HCT116 (cell line): ENCODE measurements around the gene ADAM8. TPM values are rescaled to one million over a fixed set of nuclear protein-coding genes. Genes with fewer than 3 reads are reported as not detected.

Experiments
- ATAC-seq: fragments of 200-7000 bp; cut with Tn5 transposase; 2 replicates; pipeline ENCODE4 v1.9.1; 2020; ENCODE audit warnings: mild to moderate bottlenecking, moderate library complexity
- BruUV-seq: library from RNA; stranded (reverse); fragments of 400-500 nt; replicated peaks from 2 replicates; lab custom pipeline; 2021; lab: Mats Ljungman, UMichigan
- CTCF ChIA-PET: fragments of 300-600 bp; sonication (Branson Sonifier 250); formaldehyde crosslinking; loops from one replicate; lab custom pipeline; 2021; ENCODE audit warnings: antibody characterized with exemption; lab: Charles Lee
- POLR2A ChIA-PET: fragments of 300-600, 350-600 bp; sonication (Branson Sonifier 250); formaldehyde crosslinking; loops from one replicate; lab custom pipeline; 2021; ENCODE audit warnings: antibody characterized with exemption; lab: Charles Lee
- RAD21 ChIA-PET, 2 experiments: fragments of 300-600 bp; sonication (Branson Sonifier 250); formaldehyde crosslinking; loops; one replicate each; lab custom pipeline; 2023; ENCODE audit warnings: low total read pairs in 2 of 2; ENCODE audit not compliant: uncharacterized antibody in 2 of 2, unreplicated experiment in 2 of 2, low non-redundant PET in 1 of 2; lab: Charles Lee
- DNase-seq: peaks from one replicate; pipeline ENCODE4 v3.0.0-alpha.2; 2010; ENCODE audit warnings: low read depth, low spot score
- H2AFZ ChIP-seq: fragments of 200-600 bp; shearing (Covaris generic), sonication (generic); 2 replicates; pipeline ENCODE4 v1.6.1; 2017; ENCODE audit warnings: low read depth, mixed run types, mixed read lengths, antibody characterized with exemption, low read length; ENCODE audit not compliant: poor library complexity, severe bottlenecking
- H3K27ac ChIP-seq: 2 replicates; pipeline ENCODE4 v1.5.1; 2012; ENCODE audit warnings: low read depth, low read length
- H3K27me3 ChIP-seq: fragments of 200-600 bp; sonication (generic); 2 replicates; pipeline ENCODE4 v1.6.1; 2016; ENCODE audit warnings: mixed run types, low read length, mixed read lengths; ENCODE audit not compliant: insufficient read depth
- H3K36me3 ChIP-seq, 2 experiments: fragments of 200-500 bp in 1 of 2; fragments of 200-600 bp in 1 of 2; sonication (Bioruptor generic) in 1 of 2; sonication (generic) in 1 of 2; 2 replicates each; pipeline versions ENCODE4 v1.5.1 to v1.6.1; 2014 to 2016; ENCODE audit warnings: low read length in 2 of 2, inconsistent platforms in 1 of 2, mixed read lengths in 1 of 2, mixed run types in 1 of 2; ENCODE audit not compliant: insufficient read depth in 2 of 2, control insufficient read depth in 1 of 2
- H3K4me1 ChIP-seq, 2 experiments: fragments of 200-600 bp in 1 of 2; sonication (generic) in 1 of 2; 2 replicates each; pipeline versions ENCODE4 v1.5.1 to v1.6.1; 2012 to 2017; ENCODE audit warnings: low read length in 2 of 2, inconsistent platforms in 1 of 2, mild to moderate bottlenecking in 1 of 2, mixed read lengths in 1 of 2, mixed run types in 1 of 2, moderate library complexity in 1 of 2; ENCODE audit not compliant: insufficient read depth in 2 of 2, control insufficient read depth in 1 of 2
- H3K4me2 ChIP-seq: fragments of 200-600 bp; sonication (generic); 2 replicates; pipeline ENCODE4 v1.6.1; 2017; ENCODE audit warnings: mixed run types, low read length, mixed read lengths
- H3K4me3 ChIP-seq, 2 experiments: fragments of 200-600 bp in 1 of 2; sonication (generic) in 1 of 2; replicated peaks in 1 of 2; 2 replicates each; pipeline ENCODE4 v1.5.1; 2011 to 2016; ENCODE audit warnings: low read length in 2 of 2, control low read depth in 1 of 2, low read depth in 1 of 2, mild to moderate bottlenecking in 1 of 2, mixed read lengths in 1 of 2, mixed run types in 1 of 2
- H3K79me2 ChIP-seq: fragments of 200-600 bp; sonication (generic); 2 replicates; pipeline ENCODE4 v1.6.1; 2017; ENCODE audit warnings: mild to moderate bottlenecking, mixed run types, low read length, moderate library complexity, mixed read lengths; ENCODE audit not compliant: insufficient read depth
- H3K9ac ChIP-seq: fragments of 200-600 bp; sonication (generic); 2 replicates; pipeline ENCODE4 v1.6.1; 2016; ENCODE audit warnings: low read length, mixed read lengths
- H3K9me2 ChIP-seq: fragments of 200-600 bp; sonication (generic), shearing (Covaris generic); 2 replicates; pipeline ENCODE4 v1.6.1; 2017; ENCODE audit warnings: mixed run types, mild to moderate bottlenecking, moderate library complexity; ENCODE audit not compliant: insufficient read depth
- H3K9me3 ChIP-seq, 2 experiments: fragments of 200-500 bp in 1 of 2; fragments of 200-600 bp in 1 of 2; sonication (Bioruptor generic) in 1 of 2; sonication (generic) in 1 of 2; 2 replicates each; pipeline ENCODE4 v1.6.1; 2014 to 2017; ENCODE audit warnings: low read length in 2 of 2, mixed read lengths in 2 of 2, inconsistent platforms in 1 of 2, low read depth in 1 of 2, mild to moderate bottlenecking in 1 of 2, mixed run types in 1 of 2, moderate library complexity in 1 of 2; ENCODE audit not compliant: control insufficient read depth in 1 of 2, insufficient read depth in 1 of 2
- H4K20me1 ChIP-seq: fragments of 200-600 bp; sonication (generic), shearing (Covaris generic); 2 replicates; pipeline ENCODE4 v1.6.1; 2017; ENCODE audit warnings: mixed run types, mild to moderate bottlenecking, moderate library complexity; ENCODE audit not compliant: insufficient read depth
- ATF3 ChIP-seq: IDR thresholded peaks from 2 replicates; pipeline ENCODE4 v1.6.1; 2012
- CBX3 ChIP-seq: IDR thresholded peaks from 2 replicates; pipeline ENCODE4 v1.6.1; 2012; ENCODE audit warnings: low read depth
- CEBPB ChIP-seq: IDR thresholded peaks from 2 replicates; pipeline ENCODE4 v1.6.1; 2012; ENCODE audit warnings: low read depth
- EZH2 ChIP-seq: fragments of 200-600 bp; sonication (generic); IDR thresholded peaks from 2 replicates; pipeline ENCODE4 v1.6.1; 2017; ENCODE audit warnings: antibody characterized with exemption, mixed run types
- EZH2phosphoT487 ChIP-seq: fragments of 200-600 bp; IDR thresholded peaks from 2 replicates; pipeline ENCODE4 v1.6.1; 2018; ENCODE audit warnings: antibody characterized with exemption, borderline replicate concordance
- FOSL1 ChIP-seq: IDR thresholded peaks from 2 replicates; pipeline ENCODE4 v1.6.1; 2012; ENCODE audit warnings: low read depth
- MAX ChIP-seq: IDR thresholded peaks from 2 replicates; pipeline ENCODE4 v1.6.1; 2012
- POLR2AphosphoS5 ChIP-seq: IDR thresholded peaks from 2 replicates; pipeline ENCODE4 v1.6.1; 2011; ENCODE audit warnings: mild to moderate bottlenecking, low read depth, low read length, moderate library complexity
- RAD21 ChIP-seq: IDR thresholded peaks from 2 replicates; pipeline ENCODE4 v1.6.1; 2012; ENCODE audit warnings: low read depth, mild to moderate bottlenecking
- SIN3A ChIP-seq: IDR thresholded peaks from 2 replicates; pipeline ENCODE4 v1.6.1; 2012; ENCODE audit warnings: low read depth
- SP1 ChIP-seq: IDR thresholded peaks from 2 replicates; pipeline ENCODE4 v1.6.1; 2012; ENCODE audit warnings: low read depth
- SRF ChIP-seq: IDR thresholded peaks from 2 replicates; pipeline ENCODE4 v1.6.1; 2012; ENCODE audit warnings: low read depth
- YY1 ChIP-seq: IDR thresholded peaks from 2 replicates; pipeline ENCODE4 v1.6.1; 2011; ENCODE audit warnings: low read length, low read depth, moderate library complexity, mild to moderate bottlenecking; ENCODE audit not compliant: insufficient replicate concordance; ENCODE audit errors: extremely low read depth
- ZFX ChIP-seq: fragments of 450-650 bp; IDR thresholded peaks from 2 replicates; pipeline ENCODE4 v1.6.1; 2017
- ZNF274 ChIP-seq: fragments of 200-500 bp; sonication (Bioruptor generic); IDR thresholded peaks from 2 replicates; pipeline ENCODE4 v1.6.1; 2014; ENCODE audit warnings: mild to moderate bottlenecking, low read depth, low read length, inconsistent platforms
- intact Hi-C: fragments of 100-400 bp; cut with micrococcal nuclease; formaldehyde crosslinking; loops from 2 replicates; pipeline ENCODE4 v1.10.0; 2022
- total RNA-seq: library from RNA; stranded (reverse); gene quantifications from one replicate; pipeline ENCODE4 v1.2.1, GENCODE V29; 2021; ENCODE audit not compliant: unreplicated experiment
- TF ChIP-seq, protein P1 (sequence below): IDR thresholded peaks from 2 replicates; pipeline ENCODE4 v1.6.1; 2011; ENCODE audit warnings: mild to moderate bottlenecking, low read length, moderate library complexity; ENCODE audit not compliant: insufficient replicate concordance; ENCODE audit errors: extremely low read depth
- TF ChIP-seq, protein P2 (sequence below): IDR thresholded peaks from 2 replicates; pipeline ENCODE4 v1.6.1; 2012; ENCODE audit warnings: low read depth

ADAM8 gene
- total RNA-seq, 1 experiment from 2014 or later: 4.1 TPM

GRCh38 chr10:133231946-133232574, 44.6 kb downstream of the ADAM8 start:
- H3K27ac ChIP-seq: no peak overlapping the region
- DNase-seq (no peak), ATAC-seq (no peak)
- TF ChIP-seq SIN3A (no peak), FOSL1 (no peak), EZH2 (no peak), ZFX (no peak), EZH2phosphoT487 (no peak), SP1 (no peak), CEBPB (no peak), ZNF274 (no peak), SRF (no peak), POLR2AphosphoS5 (no peak), YY1 (no peak), MAX (no peak), CBX3 (no peak), ATF3 (no peak), RAD21 (no peak)
- TF ChIP-seq, protein P1, sequence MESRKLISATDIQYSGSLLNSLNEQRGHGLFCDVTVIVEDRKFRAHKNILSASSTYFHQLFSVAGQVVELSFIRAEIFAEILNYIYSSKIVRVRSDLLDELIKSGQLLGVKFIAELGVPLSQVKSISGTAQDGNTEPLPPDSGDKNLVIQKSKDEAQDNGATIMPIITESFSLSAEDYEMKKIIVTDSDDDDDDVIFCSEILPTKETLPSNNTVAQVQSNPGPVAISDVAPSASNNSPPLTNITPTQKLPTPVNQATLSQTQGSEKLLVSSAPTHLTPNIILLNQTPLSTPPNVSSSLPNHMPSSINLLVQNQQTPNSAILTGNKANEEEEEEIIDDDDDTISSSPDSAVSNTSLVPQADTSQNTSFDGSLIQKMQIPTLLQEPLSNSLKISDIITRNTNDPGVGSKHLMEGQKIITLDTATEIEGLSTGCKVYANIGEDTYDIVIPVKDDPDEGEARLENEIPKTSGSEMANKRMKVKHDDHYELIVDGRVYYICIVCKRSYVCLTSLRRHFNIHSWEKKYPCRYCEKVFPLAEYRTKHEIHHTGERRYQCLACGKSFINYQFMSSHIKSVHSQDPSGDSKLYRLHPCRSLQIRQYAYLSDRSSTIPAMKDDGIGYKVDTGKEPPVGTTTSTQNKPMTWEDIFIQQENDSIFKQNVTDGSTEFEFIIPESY: no peak
- TF ChIP-seq, protein P2, sequence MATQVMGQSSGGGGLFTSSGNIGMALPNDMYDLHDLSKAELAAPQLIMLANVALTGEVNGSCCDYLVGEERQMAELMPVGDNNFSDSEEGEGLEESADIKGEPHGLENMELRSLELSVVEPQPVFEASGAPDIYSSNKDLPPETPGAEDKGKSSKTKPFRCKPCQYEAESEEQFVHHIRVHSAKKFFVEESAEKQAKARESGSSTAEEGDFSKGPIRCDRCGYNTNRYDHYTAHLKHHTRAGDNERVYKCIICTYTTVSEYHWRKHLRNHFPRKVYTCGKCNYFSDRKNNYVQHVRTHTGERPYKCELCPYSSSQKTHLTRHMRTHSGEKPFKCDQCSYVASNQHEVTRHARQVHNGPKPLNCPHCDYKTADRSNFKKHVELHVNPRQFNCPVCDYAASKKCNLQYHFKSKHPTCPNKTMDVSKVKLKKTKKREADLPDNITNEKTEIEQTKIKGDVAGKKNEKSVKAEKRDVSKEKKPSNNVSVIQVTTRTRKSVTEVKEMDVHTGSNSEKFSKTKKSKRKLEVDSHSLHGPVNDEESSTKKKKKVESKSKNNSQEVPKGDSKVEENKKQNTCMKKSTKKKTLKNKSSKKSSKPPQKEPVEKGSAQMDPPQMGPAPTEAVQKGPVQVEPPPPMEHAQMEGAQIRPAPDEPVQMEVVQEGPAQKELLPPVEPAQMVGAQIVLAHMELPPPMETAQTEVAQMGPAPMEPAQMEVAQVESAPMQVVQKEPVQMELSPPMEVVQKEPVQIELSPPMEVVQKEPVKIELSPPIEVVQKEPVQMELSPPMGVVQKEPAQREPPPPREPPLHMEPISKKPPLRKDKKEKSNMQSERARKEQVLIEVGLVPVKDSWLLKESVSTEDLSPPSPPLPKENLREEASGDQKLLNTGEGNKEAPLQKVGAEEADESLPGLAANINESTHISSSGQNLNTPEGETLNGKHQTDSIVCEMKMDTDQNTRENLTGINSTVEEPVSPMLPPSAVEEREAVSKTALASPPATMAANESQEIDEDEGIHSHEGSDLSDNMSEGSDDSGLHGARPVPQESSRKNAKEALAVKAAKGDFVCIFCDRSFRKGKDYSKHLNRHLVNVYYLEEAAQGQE: no peak
- H3K4me3 ChIP-seq: no peak overlapping the region
- no TSS peak for BruUV-seq
- H3K9ac ChIP-seq: no peak overlapping the region
- H3K79me2 ChIP-seq: no peaks in the 10 kb centered on the region
- H2AFZ ChIP-seq: no peak overlapping the region
- CTCF ChIA-PET: no interaction called here
- no peaks in the 10 kb centered on the region for H3K9me3 ChIP-seq
- no peak overlapping the region for H3K4me2 ChIP-seq
- intact Hi-C loops: no loop called here
- H3K4me1 ChIP-seq: no peaks in the 10 kb centered on the region
- POLR2A ChIA-PET: no interaction called here
- H3K27me3 ChIP-seq: no peaks in the 10 kb centered on the region
- no peaks in the 10 kb centered on the region for H3K9me2 ChIP-seq
- H3K36me3 ChIP-seq: no peaks in the 10 kb centered on the region
- H4K20me1 ChIP-seq: no peaks in the 10 kb centered on the region
- RAD21 ChIA-PET: no interaction called here
